ENCODE measurements around the gene KLHL17.
"Not testable (repeated sequence)": the region's sequence is repeated elsewhere in the genome, so short reads cannot be mapped to it uniquely, and the experiment has no call there.

Gene KLHL17

GRCh38 chr1:1004420-1004779 lies 44.0 kb downstream of the KLHL17 start:
- H3K36me3 ChIP-seq (ENCODE audit: insufficient read depth, low read length) = no peaks in the 10 kb centered on the region
- H3K9ac ChIP-seq (ENCODE audit: insufficient read length) = no peak overlapping the region
- no peaks in the 10 kb centered on the region for H3K9me3 ChIP-seq (ENCODE audit: low read depth, low read length)
- DNase-seq (ENCODE audit: low read depth, low spot score) = no peak
- H3K27ac ChIP-seq = no peak overlapping the region
- H3K4me3 ChIP-seq = no peak overlapping the region
- no peak for TF ChIP-seq POLR2AphosphoS5 (IDR thresholded peaks at IDR 0.05; ENCODE audit: borderline replicate concordance, low read depth, low read length)
- no peak for TF ChIP-seq EZH2 (IDR thresholded peaks at IDR 0.05)
- TF ChIP-seq FOXP2 (optimal IDR thresholded peaks at IDR 0.05; ENCODE audit: control extremely low read depth, extremely low read length, insufficient read depth) = no peak

- Histone ChIP-seq H3K36me3 (ENCODE audit: insufficient read depth, low read length) (no peaks in the 10 kb centered on the region), H3K9ac (ENCODE audit: insufficient read length) (no peak overlapping the region), H3K9me3 (ENCODE audit: low read depth, low read length) (no peaks in the 10 kb centered on the region), H3K27ac (no peak overlapping the region), H3K4me3 (no peak overlapping the region)
- TF ChIP-seq POLR2AphosphoS5 (IDR thresholded peaks at IDR 0.05; ENCODE audit: borderline replicate concordance, low read depth, low read length) (no peak), EZH2 (IDR thresholded peaks at IDR 0.05) (no peak), FOXP2 (optimal IDR thresholded peaks at IDR 0.05; ENCODE audit: control extremely low read depth, extremely low read length, insufficient read depth) (no peak)
- DNase-seq (ENCODE audit: low read depth, low spot score) = no peak
These were observed 44.7 kb downstream of the KLHL17 start for GRCh38 chr1:1004780-1005697.

- H3K9ac ChIP-seq (ENCODE audit: insufficient read length) = no peak overlapping the region
- no peak overlapping the region for H3K27ac ChIP-seq
- no peak overlapping the region for H3K4me3 ChIP-seq
These were observed 45.5 kb downstream of the KLHL17 start for GRCh38 chr1:1005774-1006304.

GRCh38 chr1:1006305-1007159 lies 46.1 kb downstream of the KLHL17 start:
- DNase-seq (ENCODE audit: low read depth, low spot score) = no peak
- Histone ChIP-seq H3K27ac (no peak overlapping the region), H3K9me3 (ENCODE audit: low read depth, low read length) (no peaks in the 10 kb centered on the region), H3K36me3 (ENCODE audit: insufficient read depth, low read length) (no peaks in the 10 kb centered on the region), H3K9ac (ENCODE audit: insufficient read length) (no peak overlapping the region), H3K4me3 (no peak overlapping the region)
- TF ChIP-seq POLR2AphosphoS5 (IDR thresholded peaks at IDR 0.05; ENCODE audit: borderline replicate concordance, low read depth, low read length) (no peak), FOXP2 (optimal IDR thresholded peaks at IDR 0.05; ENCODE audit: control extremely low read depth, extremely low read length, insufficient read depth) (no peak), EZH2 (IDR thresholded peaks at IDR 0.05) (no peak)

More at GRCh38 chr1:1005774-1006304, 45.5 kb downstream of the KLHL17 start:
- no peak for DNase-seq (ENCODE audit: low read depth, low spot score)
- no peaks in the 10 kb centered on the region for H3K36me3 ChIP-seq (ENCODE audit: insufficient read depth, low read length)
- no peaks in the 10 kb centered on the region for H3K9me3 ChIP-seq (ENCODE audit: low read depth, low read length)
- TF ChIP-seq FOXP2 (optimal IDR thresholded peaks at IDR 0.05; ENCODE audit: control extremely low read depth, extremely low read length, insufficient read depth) (no peak), POLR2AphosphoS5 (IDR thresholded peaks at IDR 0.05; ENCODE audit: borderline replicate concordance, low read depth, low read length) (no peak)

- not testable (repeated sequence) for DNase-seq (ENCODE audit: low read depth, low spot score); H3K9ac ChIP-seq (ENCODE audit: insufficient read length); H3K9me3 ChIP-seq (ENCODE audit: low read depth, low read length); H3K27ac ChIP-seq; H3K36me3 ChIP-seq (ENCODE audit: insufficient read depth, low read length); H3K4me3 ChIP-seq
These were observed 49.7 kb downstream of the KLHL17 start for GRCh38 chr1:1010131-1010530.

GRCh38 chr1:1011396-1011949 lies 51.1 kb downstream of the KLHL17 start:
- no peak for DNase-seq (ENCODE audit: low read depth, low spot score)
- Histone ChIP-seq H3K27ac (no peak overlapping the region), H3K9me3 (ENCODE audit: low read depth, low read length) (no peaks in the 10 kb centered on the region), H3K9ac (ENCODE audit: insufficient read length) (no peak overlapping the region), H3K4me3 (no peak overlapping the region), H3K36me3 (ENCODE audit: insufficient read depth, low read length) (no peaks in the 10 kb centered on the region)
- no peak for TF ChIP-seq EZH2 (IDR thresholded peaks at IDR 0.05)
- TF ChIP-seq FOXP2 (optimal IDR thresholded peaks at IDR 0.05; ENCODE audit: control extremely low read depth, extremely low read length, insufficient read depth) = no peak
- TF ChIP-seq POLR2AphosphoS5 (IDR thresholded peaks at IDR 0.05; ENCODE audit: borderline replicate concordance, low read depth, low read length) = no peak

GRCh38 chr1:1012736-1013104 lies 52.3 kb downstream of the KLHL17 start:
- not testable (repeated sequence) for H3K27ac ChIP-seq

GRCh38 chr1:1013105-1013921 lies 52.9 kb downstream of the KLHL17 start, which contains the start of gene ISG15:
Gene ISG15 (plus strand): TSS chr1:1013497. CDS start chr1:1013574, 77 bp downstream.
- no peak for DNase-seq (ENCODE audit: low read depth, low spot score)
- no peak within 1 kb of the TSS; the same call in 1 of the 2 replicates for H3K27ac ChIP-seq
- H3K9ac ChIP-seq (ENCODE audit: insufficient read length) = peak within 1 kb of the TSS; percentile 31
- H3K4me3 ChIP-seq = peak within 1 kb of the TSS; percentile 73
- H3K36me3 ChIP-seq (ENCODE audit: insufficient read depth, low read length) = no peaks in the 10 kb centered on the region
- no peak for TF ChIP-seq FOXP2 (optimal IDR thresholded peaks at IDR 0.05; ENCODE audit: control extremely low read depth, extremely low read length, insufficient read depth)
- TF ChIP-seq POLR2AphosphoS5 (IDR thresholded peaks at IDR 0.05; ENCODE audit: borderline replicate concordance, low read depth, low read length) = peak; percentile 62; the same call in 1 of the 2 replicates
- no peaks in the 10 kb centered on the region for H3K9me3 ChIP-seq (ENCODE audit: low read depth, low read length)

More at GRCh38 chr1:1012736-1013104, 52.3 kb downstream of the KLHL17 start:
- not testable (repeated sequence) for DNase-seq (ENCODE audit: low read depth, low spot score); H3K9me3 ChIP-seq (ENCODE audit: low read depth, low read length); H3K36me3 ChIP-seq (ENCODE audit: insufficient read depth, low read length)
- H3K9ac ChIP-seq (ENCODE audit: insufficient read length) = peak overlapping the region; percentile 31
- H3K4me3 ChIP-seq = peak overlapping the region; percentile 73
